Cardiac muscle cell (in vitro differentiated cells and primary cell): ENCODE measurements around the gene CRYZL1. TPM values are rescaled to one million over a fixed set of nuclear protein-coding genes. Genes with fewer than 3 reads are reported as not detected.

ENCODE experiments used
- DNase-seq, 2 donors: peaks; one replicate each; pipeline versions ENCODE4 v3.0.0 to v3.0.0-alpha.2; 2010 to 2017; ENCODE audit warnings: low read depth in 1 of 2, low spot score in 1 of 2
- H3K27ac ChIP-seq: fragments of 200-600 bp; sonication (generic); 2 replicates; pipeline ENCODE4 v1.5.1; 2016
- H3K27me3 ChIP-seq: fragments of 200-600 bp; sonication (generic); 2 replicates; pipeline ENCODE4 v1.6.0; 2016; ENCODE audit warnings: control low read depth
- H3K36me3 ChIP-seq: fragments of 200-600 bp; sonication (generic); 2 replicates; pipeline ENCODE4 v1.5.1; 2016; ENCODE audit warnings: control low read depth
- H3K4me1 ChIP-seq: fragments of 200-600 bp; sonication (generic); 2 replicates; pipeline ENCODE4 v1.8.1; 2017; ENCODE audit warnings: low read depth, mild to moderate bottlenecking, mixed run types
- H3K4me3 ChIP-seq: fragments of 200-600 bp; sonication (generic); 2 replicates; pipeline ENCODE4 v1.5.1; 2016; ENCODE audit warnings: mild to moderate bottlenecking
- H3K9me3 ChIP-seq: fragments of 200-600 bp; sonication (generic); 2 replicates; pipeline ENCODE4 v1.5.1; 2017; ENCODE audit warnings: low read depth, mild to moderate bottlenecking, control low read depth
- CTCF ChIP-seq: IDR thresholded peaks from 2 replicates; pipeline ENCODE4 v1.5.1; 2012; ENCODE audit warnings: low read depth, mild to moderate bottlenecking, low read length
- polyA plus RNA-seq: library from polyadenylated mRNA; unstranded; fragments of >200 nt; fragmentation: Nextera tagmentation; extraction: Ambion mirVana; gene quantifications from 2 replicates; pipeline ENCODE4 v1.2.1, GENCODE V29; 2016
- total RNA-seq: library from RNA; depleted of rRNA; stranded (reverse); fragments of >200 nt; gene quantifications from 2 replicates; pipeline ENCODE4 v1.2.3, GENCODE V29; 2016

CRYZL1 gene
- total and polyA plus RNA-seq, 2 experiments from 2014 or later: 58.1 to 58.3 TPM

GRCh38 chr21:33668620-33669019 is 27.1 kb upstream of the CRYZL1 start:
- TF ChIP-seq CTCF: no peak
- Histone ChIP-seq H3K27me3 (no peaks in the 10 kb centered on the region), H3K4me1 (peaks cover 21% of the 10 kb centered on the region), H3K4me3 (no peak overlapping the region), H3K9me3 (no peaks in the 10 kb centered on the region), H3K36me3 (no peaks in the 10 kb centered on the region), H3K27ac (peak overlapping the region; percentile 65)
- no peak for DNase-seq

DNA sequence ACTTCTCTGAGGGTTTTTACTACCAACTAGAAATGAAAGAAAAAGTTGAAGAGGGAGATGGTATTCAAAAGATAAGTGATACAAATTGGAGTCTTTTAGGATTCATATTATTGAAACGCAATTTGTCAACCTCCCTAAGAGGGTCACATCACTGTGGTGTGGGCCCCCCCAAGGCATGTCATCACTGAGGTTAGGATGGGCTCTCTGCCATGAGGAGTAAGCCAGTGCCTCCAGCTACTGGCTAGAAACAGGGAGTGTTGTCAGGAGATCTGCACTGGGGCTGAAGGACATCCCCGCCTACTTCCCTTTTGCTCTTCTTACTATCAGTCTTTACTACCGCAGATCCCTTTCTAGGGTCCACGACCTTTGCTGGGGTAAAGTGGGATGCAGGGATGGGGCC is 26.6 kb upstream of the CRYZL1 start:
- Histone ChIP-seq H3K4me3 (no peak overlapping the region), H3K9me3 (no peaks in the 10 kb centered on the region), H3K4me1 (peaks cover 21% of the 10 kb centered on the region), H3K27me3 (no peaks in the 10 kb centered on the region), H3K36me3 (no peaks in the 10 kb centered on the region), H3K27ac (peak overlapping the region; percentile 65)
- peak in 1 of 2 donors; percentile 61 for DNase-seq
- TF ChIP-seq CTCF: no peak

GRCh38 chr21:33667636-33668035 is 26.1 kb upstream of the CRYZL1 start:
- peak overlapping the region; percentile 65 for H3K27ac ChIP-seq
- no peaks in the 10 kb centered on the region for H3K36me3 ChIP-seq
- no peaks in the 10 kb centered on the region for H3K9me3 ChIP-seq
- H3K4me1 ChIP-seq: peaks cover 21% of the 10 kb centered on the region
- no peak overlapping the region for H3K4me3 ChIP-seq
- H3K27me3 ChIP-seq: no peaks in the 10 kb centered on the region
- DNase-seq: no peak
- no peak for TF ChIP-seq CTCF

GRCh38 chr21:33666153-33666552 is 24.6 kb upstream of the CRYZL1 start:
- DNase-seq: peak in 1 of 2 donors; percentile 36
- TF ChIP-seq CTCF: no peak
- H3K4me3 ChIP-seq: no peak overlapping the region
- H3K27ac ChIP-seq: no peak overlapping the region
- H3K9me3 ChIP-seq: no peaks in the 10 kb centered on the region
- no peaks in the 10 kb centered on the region for H3K36me3 ChIP-seq
- H3K27me3 ChIP-seq: no peaks in the 10 kb centered on the region
- H3K4me1 ChIP-seq: peaks cover 21% of the 10 kb centered on the region

DNA sequence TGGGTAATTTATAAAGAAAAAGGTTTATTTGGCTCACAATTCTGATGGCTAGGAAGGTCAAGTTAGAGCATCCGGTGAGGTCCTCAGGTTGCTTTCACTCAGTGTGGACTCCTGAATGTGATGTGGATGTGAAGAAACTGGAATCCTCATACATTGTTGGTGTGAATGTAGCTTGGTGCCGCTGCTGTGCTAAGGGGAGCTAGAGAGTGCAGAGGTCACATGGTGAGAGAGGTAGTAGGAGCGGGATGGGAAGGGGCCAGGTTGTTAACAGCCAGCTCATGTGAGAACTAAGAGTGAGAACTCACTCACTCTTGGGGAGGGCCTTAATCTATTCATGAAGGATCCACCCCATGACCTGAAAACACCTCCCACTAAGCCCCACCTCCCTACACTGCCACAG is 22.6 kb upstream of the CRYZL1 start:
- no peak for DNase-seq
- Histone ChIP-seq H3K4me3 (no peak overlapping the region), H3K27ac (no peak overlapping the region), H3K36me3 (no peaks in the 10 kb centered on the region), H3K27me3 (no peaks in the 10 kb centered on the region), H3K4me1 (peaks cover 24% of the 10 kb centered on the region), H3K9me3 (no peaks in the 10 kb centered on the region)
- TF ChIP-seq CTCF: no peak

GRCh38 chr21:33663241-33663640 is 21.7 kb upstream of the CRYZL1 start:
- Histone ChIP-seq H3K27me3 (no peaks in the 10 kb centered on the region), H3K27ac (no peak overlapping the region), H3K4me3 (no peak overlapping the region), H3K4me1 (peaks cover 18% of the 10 kb centered on the region), H3K9me3 (no peaks in the 10 kb centered on the region), H3K36me3 (no peaks in the 10 kb centered on the region)
- DNase-seq: no peak
- no peak for TF ChIP-seq CTCF
